Stimulated activated CD8-positive, alpha-beta memory T cell treated with anti-CD3 and anti-CD28 coated beads, Interleukin-15, amount 100 ng/mL, for 4 hours (primary cell): Measurements from ENCODE around the gene FANCI.

Source experiments
- DNase-seq, 2 donors: peaks; one replicate each; pipeline ENCODE4 v3.0.0-alpha.2; 2020; ENCODE audit warnings: low read depth in 2 of 2

The FANCI gene

DNA sequence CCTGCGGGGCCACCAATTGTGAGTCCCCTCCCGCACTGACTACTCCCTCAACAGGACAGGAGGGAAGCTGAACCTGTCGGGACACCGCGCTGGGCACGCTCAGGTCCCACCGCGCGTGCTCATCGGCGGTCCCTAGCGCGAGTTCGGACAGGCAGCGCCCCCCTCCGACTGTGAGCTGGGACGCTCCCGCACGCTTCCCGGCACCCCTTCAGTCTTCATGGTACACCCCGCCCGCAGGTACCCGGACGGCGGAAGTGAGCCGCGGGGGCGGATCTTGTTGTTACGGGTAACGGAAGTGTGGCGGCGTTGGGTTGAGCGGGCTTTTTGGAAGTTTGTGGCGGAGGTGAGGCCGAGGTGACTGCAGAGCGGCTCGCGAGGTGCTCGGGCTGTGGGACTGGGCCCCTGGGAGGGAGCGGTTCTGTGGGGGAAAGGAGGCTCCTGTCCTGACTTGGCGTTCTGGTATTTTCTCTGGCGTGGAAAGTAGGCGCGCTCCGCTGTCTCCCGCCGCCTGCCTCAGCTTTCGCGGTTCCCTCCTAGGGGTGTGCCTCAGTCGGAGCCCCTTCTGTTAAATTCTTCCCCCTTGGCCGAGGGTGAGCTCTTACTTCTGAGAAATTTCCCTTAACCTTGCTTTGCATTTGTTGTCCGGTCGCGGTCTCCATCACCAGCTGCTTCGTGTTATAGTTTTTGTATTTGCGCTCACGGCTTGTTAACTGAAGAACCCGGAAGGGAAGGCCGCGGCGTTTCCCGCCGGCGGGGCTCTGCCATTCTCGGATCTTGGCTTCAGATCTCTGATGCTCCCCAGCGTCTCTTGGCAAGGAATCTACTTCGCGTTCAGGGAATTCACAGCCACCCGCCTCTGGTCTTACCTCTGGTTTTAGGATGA is at the start of gene FANCI:
FANCI (plus strand) TSS at position 289 of the 883 bp plus-strand sequence. CDS start 3,669 bp downstream, outside the sequence.
- DNase-seq: peak; percentile 89 to 94

DNA sequence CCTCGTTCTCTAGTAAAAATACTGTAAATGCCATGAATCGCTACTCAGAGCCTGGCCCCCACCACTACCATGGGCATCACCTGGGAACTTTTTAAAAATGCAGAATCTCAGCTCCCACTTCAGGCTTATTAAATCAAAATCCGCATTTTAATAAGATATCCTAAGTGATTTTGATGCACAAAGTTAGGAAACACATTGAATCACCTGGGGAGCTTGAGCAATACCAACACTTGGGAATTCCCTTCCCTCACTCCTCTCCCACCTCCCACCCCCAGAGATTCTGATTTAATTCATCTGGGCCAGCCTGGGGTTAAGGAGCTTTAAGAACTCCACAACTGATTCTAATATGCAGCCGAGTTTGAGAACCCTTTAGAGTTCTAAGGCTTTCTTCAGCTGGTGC is 49.2 kb upstream of the FANCI start:
- no peak for DNase-seq

DNA sequence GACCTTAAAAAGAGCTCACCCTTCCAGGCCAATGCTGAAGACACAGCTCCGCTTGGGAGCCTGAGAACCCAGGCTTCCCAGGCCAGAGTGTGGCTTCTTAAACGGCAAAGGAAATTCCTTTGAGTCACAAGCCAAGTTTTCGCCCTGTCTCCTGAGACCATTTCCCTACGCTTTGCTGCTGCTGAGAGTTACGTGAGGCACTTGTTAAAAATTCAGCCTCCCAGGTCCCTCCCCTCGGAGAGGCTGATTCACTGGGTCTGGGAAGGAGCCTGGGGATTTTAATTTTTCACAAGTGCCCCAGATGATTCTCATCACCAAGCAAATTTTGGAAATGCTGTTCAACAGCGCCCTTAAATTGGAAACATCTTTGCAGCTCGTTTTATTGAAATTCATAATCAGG is 47.9 kb upstream of the FANCI start:
- no peak for DNase-seq

DNA sequence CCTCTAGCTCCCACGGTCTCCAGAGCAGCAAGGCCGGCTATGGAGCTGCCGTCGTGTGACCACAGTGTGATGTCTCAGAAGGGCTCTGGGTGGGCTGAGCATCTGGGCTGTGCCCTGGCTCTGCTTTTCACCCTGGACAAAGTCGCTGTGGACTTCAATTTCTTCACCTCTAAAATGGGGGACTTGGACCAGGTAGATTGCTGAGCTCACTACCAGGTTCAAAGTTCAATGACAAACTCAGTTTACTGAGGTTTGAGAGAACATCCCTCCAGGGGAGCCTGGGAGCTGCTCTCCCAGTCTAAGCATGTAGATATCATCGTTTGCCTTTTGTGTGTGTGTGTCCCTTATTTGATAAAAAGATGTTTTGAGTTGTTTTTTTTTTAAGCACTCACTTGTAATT is 47.5 kb upstream of the FANCI start:
- no peak for DNase-seq

DNA sequence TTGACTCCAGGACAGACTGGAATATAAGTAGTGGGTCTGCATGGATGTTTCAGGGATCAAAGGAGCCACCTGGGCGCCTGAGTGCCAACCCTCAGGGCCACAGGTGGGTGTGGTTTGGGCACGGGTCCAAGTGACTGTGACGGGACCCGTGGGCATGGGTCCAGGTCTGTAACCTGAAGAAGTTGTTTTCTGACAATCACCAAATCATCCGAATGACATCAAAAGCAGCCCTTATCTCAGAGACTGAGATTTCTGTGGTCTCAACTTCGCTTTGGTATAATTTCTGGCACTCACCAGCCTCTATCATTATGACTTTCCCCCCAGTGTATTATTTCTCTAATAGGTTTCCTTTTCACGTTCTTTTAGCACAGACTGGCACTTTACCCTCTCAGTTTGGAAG is 46.8 kb upstream of the FANCI start:
- DNase-seq: no peak

DNA sequence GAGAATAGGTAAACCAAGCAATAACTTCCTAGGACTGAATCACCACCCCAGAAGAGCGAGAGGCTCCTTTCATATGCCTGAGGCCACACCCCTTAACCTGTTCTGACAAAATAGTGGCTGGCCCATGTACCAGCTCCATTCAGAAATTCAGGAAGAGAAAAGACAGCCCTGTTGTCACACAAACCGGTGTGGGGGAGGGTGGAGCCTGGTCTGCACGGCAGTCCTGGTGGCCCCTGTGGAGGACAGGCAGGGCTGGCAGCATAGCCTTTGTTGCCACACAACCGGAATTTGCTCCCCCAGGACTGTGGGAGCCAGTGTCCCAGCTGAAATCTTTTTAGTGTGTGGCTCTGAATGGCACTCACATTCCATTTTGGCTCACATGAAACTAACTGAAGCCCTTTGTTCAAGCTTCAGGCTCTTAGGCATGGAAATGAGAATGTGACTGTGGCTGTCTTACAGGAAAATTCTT is 46.2 kb upstream of the FANCI start:
- DNase-seq: no peak

DNA sequence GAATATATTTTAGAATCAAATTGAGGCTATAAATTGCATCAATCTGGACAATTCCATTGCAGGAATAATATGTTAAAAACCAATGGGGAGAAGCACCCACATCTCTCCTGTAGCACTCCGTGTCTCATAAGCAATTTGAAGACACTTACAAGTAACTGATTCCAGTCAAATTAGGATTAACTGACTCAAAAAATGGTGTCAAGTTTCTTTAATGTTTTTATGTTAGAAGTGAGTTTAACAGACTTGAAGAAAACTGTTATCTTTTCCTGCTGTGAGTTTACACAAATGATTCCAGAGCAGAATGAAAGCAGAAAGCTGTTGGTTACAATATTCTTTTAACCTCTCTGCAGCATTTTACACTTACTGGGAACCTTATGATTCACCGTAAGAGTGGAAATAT is 45.6 kb upstream of the FANCI start:
- no peak for DNase-seq

DNA sequence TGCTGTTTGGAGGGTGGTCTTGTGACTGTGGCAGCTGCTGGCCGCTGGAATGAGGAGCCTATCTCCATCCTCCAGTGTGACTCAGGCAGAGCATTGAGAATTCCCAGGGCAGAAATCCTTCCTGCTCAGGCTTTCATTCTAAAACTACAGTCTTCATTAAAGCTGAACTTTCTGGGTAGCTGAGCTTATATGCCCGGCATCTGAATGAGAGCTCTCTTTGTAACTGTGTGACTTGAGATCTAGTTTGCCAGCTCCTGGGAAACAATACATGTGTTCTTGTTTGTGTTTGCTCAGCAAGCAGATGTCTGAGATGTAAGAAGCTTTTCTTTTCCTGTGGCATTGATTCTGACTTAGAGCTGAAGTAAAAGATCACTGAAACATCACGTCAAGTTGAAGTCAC is 44.8 kb upstream of the FANCI start:
- DNase-seq: no peak

DNA sequence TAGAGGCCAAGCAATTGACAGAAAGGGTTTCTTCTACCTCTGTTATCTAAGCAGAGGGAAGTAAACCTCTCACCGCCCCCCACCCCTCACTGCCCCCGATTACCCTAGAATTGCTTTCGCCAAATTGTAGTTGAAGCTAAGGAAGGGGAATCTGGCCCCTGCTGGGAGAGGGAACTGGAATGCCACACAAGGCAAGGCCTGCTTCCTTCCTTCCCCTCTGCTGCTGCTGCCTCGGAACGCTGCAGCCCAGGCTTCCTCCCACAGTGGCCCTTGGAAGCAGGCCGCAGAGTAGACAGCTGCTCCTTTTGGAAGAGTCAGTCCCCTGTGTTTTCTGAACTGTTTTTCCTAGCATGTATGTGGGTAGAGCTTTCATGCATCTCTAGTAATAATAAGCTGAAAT is 44.0 kb upstream of the FANCI start:
- no peak for DNase-seq

DNA sequence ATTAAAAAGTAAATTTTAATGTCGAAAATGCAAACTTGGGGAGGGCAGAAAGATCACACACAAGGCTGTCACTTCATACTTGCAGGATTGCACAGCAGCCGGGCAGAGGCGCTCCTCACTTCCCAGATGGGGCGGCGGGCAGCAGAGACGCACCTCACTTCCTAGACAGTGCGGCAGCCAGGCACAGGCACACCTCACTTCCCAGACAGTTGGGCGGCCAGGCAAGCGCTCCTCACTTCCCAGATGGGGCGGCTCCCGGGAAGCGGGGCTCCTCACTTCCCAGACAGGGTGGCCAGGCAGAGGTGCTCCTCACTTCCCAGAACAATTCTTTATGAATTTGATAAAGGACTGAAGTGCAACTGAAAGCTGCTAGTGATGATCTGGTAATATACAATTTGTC is 43.6 kb upstream of the FANCI start:
- no peak for DNase-seq

DNA sequence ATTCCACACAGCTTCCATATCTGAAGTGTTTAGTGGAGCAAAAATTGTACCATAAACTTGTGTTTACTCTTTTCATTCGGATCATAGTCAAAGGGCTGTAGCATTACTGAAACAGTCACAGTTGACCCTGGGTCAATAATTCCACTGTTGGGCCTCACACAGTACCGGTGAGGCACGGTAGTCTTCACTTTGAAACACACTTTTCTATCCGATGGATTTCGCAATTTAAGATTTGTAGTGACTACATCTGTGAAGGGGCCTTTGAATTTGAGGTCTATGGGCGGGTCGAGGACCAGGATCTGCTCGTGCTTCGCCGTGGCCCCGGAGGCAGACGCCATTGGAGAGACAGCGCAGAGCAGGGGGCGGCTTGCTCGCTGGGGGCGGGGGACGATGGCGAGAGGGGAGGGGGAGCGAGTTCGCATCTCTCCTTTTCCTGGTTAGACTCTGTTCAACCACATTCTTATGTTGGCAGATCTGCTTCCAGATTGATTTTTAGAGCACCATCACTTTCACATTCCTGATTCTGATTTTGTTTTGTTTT is 42.2 kb upstream of the FANCI start:
- no peak for DNase-seq

DNA sequence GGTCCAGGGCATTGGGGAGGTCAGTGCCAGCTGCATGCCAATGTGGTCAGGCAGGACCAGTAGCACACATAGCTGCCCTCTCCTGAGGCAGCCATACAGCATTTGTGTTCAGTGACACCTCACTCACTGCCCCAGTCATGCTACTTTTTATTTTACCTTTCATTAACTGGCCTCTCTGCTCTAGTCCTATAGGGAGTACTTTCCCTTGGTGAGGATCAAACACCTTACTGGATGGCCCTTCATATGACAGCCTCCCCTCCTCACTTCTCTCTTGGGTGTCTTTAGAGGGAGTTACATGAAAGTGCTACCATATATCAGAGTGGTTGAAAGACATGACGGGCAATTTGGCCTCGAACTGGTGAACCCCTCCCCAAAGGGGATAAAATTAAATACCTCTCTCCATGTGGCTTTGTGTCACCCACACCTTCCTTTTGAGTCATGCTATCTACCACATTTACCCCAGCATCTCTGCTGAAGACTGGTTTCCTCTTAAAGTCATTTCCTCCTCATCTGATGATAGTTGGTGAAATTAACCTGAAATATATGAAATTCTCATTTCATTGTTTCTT is 40.0 kb upstream of the FANCI start:
- DNase-seq: peak in 1 of 2 donors; percentile 10

DNA sequence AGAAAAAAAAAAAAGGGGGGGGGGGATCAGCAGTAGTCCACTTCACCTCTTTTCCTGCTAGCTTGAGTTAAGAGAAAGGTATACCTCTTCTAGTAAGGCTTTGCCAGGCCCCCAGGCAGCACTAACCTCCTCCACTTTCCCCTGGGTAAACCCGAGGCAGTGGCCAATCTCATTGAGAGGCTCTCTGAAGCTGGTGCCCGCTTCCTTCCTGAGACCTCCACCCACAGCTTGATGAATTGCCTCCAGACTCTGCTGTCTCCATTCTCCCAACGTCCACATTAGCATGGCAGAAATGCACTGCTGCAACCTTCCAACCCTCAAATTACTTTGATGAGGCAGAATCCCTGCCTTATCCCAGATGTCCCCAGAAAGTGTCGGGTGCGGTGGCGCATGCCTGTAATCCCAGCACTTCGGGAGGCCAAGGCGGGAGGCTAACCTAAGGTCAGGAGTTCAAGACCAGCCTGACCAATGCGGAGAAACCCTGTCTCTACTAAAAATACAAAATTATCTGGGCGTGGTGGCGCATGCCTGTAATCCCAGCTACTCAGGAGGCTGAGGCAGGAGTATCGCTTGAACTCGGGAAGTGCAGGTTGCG is 37.7 kb upstream of the FANCI start:
- no peak for DNase-seq

DNA sequence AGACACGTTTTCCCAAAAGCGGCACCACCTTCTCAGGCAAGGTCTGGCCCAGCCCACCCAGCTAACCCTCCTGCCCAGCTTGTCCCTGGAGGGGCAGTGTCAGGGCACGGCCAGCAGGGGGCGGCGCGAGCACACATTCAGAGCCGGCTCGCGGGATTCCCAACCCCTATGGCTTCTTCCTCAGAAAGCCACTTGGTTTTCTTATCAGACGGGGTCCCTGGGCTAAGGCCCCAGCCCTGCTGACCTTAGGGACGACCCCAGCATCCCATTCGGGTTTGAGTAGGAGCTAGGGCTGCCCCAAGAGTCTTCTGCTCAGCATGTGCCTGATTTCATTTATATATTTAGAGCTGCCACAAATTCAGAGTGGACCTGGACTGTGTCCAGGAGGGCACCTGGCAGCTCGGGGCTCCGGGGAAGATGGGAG is 36.9 kb upstream of the FANCI start:
- peak; percentile 40 to 49 for DNase-seq

DNA sequence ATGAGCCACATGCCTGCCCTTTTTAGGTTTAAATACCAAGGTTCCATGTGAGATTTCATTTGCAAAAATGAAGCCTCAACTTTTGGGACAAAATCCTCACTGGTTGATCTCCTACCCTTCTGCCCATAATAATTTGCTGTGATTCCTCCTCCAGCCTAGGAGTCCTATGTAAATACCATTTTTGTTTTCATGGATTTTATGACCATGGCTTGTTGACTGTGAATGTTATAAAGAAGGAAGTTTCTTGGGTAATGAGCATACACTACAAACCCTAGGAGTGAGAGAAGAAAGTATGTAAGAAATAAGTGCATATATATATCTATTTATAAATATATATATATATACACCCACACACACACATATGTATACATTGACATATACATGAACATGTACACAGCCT is 35.5 kb upstream of the FANCI start:
- no peak for DNase-seq

DNA sequence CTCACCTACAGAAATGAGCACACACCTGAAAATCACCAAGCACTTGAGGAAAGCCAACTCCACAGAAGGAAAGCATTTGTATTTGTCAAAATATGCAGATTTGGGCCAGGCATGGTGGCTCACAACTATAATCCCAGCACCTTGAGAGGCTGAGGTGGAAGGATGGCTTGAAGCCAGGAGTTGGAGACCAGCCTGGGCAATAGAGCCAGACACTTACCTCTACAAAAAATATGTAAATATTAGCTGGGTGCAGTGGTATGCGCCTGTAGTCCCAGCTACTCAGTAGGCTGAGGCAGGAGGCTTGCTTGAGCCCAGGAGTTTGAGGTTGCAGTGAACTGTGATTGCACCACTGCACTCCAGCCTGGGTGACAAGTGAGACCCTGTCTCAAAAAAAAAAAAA is 34.7 kb upstream of the FANCI start:
- DNase-seq: no peak

DNA sequence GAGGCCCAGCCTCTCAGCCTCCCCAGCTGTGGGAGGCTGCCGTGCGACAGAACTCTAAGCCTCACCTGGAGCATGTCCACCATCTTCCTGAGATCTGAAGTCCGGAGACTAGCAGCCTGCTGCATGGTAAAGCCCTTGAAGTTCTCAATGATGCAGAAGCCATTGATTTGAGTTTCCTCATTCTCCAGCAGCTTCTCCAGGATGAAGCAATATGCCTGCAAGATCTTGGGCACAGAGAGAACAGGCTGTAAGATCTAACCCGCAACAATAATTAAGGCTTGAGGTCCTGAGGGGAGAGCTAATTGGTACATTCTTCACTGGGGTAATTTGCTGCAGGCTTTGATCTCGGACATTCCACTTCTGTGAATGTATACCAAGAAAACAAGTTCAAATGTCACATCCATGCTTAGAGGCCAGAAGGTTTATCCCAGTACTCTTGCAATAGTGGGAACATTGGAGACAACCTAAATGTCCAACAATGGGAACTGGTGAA is 32.1 kb upstream of the FANCI start:
- DNase-seq: no peak

DNA sequence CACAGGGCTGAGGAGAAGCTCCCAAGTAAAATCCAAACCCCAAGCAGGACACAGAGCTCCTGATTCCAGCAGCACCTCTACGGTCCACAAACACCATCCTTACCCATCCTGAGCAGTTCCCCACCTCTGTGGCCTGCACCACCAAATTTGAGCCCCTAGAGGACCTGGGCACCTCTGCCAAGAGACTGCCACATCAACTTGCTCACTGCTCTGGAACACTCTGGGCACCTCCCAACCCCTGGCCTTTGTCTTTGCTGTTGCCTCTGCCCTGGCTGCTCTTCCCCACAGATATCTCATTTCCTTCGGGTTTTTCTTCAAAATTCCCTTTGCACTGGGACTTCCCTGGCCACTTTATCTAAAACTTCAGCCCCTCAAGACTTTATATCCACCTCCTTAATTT is 28.2 kb upstream of the FANCI start:
- no peak for DNase-seq

DNA sequence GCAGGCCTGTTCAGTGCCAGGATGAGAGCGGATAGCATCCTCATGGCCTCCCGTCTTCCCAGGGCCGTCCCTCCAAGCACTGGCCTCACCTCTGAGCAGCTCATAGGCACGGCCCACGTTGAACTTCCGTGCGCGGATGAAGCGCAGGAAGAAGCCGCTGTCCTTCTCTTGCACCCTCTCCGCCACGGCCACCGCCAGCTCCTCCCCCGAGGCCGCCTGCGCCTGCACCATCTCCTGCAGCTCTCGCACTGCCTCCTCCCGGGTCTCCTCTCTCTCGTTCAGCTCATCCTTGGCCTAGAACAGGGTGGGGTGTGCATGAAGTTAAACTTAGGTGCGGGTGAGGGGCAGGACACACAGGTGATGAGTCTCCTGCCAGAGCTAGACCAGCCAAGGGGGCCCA is 26.7 kb upstream of the FANCI start:
- no peak for DNase-seq

DNA sequence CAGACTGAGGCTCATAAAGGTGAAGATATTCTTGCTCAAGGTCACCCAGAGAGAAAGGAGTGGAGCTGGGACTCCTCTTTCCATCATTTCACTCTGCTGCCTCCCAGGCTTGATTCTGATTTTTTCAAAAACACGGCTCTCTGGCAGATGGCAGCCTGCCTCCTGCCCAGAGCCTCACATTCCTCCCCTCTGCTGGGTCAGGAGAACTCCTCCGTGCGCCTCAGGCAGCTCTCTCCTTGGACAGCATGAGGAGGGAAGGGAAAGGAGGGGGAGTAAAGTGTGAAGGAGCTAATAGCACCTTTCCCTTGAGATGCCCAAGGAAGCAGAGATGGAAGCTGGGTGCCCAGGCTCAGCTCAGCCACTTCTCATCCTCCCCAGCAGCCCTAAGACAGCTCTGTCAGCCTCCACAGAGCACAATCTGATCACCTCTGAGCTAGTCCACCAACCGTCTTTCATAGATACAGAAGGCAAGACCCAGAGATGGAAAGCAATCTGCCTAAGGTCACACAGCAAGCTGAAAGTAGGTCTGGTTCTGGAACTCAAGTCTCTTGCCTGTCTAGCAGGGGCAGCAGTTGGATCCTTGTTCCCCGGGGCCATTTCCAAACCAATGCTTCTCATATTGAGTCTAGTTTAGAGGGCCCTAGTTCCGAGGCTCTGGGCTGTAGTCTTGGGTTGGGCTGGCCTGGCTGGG is 25.9 kb upstream of the FANCI start:
- DNase-seq: no peak

DNA sequence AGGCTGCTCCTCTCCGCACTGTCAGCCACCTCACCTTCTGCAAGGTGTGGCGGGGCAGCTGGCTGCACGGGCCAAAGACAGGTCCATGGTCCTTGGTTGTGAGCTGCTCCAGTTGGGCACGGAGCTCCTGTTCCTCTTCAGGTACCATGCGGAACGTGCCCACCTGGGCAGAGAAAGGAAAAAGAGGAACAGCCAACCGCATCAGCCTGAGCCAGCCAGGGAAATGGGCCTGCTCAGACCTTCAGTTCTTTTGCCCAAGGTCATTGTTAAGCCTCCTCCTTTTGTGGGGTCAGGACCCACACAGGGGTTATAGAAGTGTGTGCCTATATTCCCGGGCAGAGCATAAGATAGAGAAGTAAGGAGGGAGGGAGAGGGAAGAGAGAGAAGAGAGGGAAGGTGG is 25.2 kb upstream of the FANCI start:
- no peak for DNase-seq

DNA sequence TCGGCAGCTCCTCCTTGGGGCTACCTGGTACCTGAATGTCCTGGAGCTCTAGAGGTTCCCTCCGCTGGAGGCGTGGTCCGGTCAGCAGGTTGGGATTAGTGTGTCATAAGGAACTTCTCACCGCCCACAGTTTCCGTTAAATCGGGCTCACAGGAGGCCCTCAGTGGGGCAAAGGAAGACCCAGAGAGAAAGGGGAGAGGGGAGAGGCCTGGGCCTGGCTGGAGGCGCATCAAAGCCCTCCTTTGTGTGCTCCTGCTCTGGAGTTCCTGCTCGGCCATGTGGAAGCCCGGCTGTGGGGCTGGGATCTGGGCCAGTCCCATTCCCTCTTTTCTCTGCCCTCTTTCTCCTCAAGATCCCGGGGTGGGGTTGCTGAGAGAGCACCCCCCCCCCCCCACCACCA is 22.2 kb upstream of the FANCI start, which contains the start of gene RLBP1:
RLBP1 (minus strand) TSS at position 37 of the 400 bp plus-strand sequence. CDS start 2,604 bp downstream, outside the sequence.
- no peak for DNase-seq
